T-helper 2 cell treated with Interferon-gamma antibody and Interleukin-4, amounts not matched to agents 5 μg/mL and 100 μg/mL, for 36 hours (primary cell): ENCODE data around the gene HACD2.

ENCODE experiments used
- DNase-seq: peaks from one replicate; pipeline ENCODE4 v3.0.0; 2021; ENCODE audit warnings: low spot score
- H3K27ac Mint-ChIP-seq: one replicate; pipeline ENCODE4 v1.8.0; 2021; ENCODE audit warnings: mild to moderate bottlenecking, mixed read lengths
- H3K27me3 Mint-ChIP-seq: one replicate; pipeline ENCODE4 v1.8.0; 2021; ENCODE audit warnings: low read depth, mixed read lengths
- H3K36me3 Mint-ChIP-seq: one replicate; pipeline ENCODE4 v1.8.0; 2021; ENCODE audit warnings: low read depth, mixed read lengths
- H3K4me1 Mint-ChIP-seq: one replicate; pipeline ENCODE4 v1.8.0; 2021; ENCODE audit warnings: low read depth, mixed read lengths
- H3K4me3 Mint-ChIP-seq: one replicate; pipeline ENCODE4 v1.8.0; 2022; ENCODE audit warnings: mild to moderate bottlenecking, moderate library complexity, mixed read lengths
- H3K9me3 Mint-ChIP-seq: one replicate; pipeline ENCODE4 v1.8.0; 2021; ENCODE audit warnings: mixed read lengths

HACD2 gene

GRCh38 chr3:123571264-123571972, 13.4 kb downstream of the HACD2 start:
- no peak for DNase-seq
- peaks cover 5% of the 10 kb centered on the region for H3K36me3 Mint-ChIP-seq
- H3K4me1 Mint-ChIP-seq: peaks cover 8% of the 10 kb centered on the region
- no peaks in the 10 kb centered on the region for H3K27me3 Mint-ChIP-seq
- H3K27ac Mint-ChIP-seq: no peak overlapping the region
- no peak overlapping the region for H3K4me3 Mint-ChIP-seq
- H3K9me3 Mint-ChIP-seq: no peaks in the 10 kb centered on the region

DNA sequence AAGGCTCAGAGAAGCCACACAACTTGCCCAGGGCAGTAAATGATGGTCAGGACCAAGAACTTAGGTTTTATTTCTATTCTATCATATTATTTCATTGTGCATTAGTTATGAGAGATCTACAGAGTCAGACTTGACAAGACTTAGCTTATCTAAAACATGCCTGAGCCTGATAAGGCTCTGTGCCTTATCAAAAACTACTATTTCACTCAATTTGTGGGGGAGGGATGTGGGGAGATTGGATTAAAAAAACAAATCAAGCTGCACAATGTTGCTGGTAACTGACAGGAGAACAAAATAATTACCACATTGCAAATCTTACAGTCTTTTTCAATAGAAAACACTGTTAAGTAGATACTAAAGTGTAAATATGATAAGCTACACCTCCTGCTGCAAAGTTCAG, 16.0 kb downstream of the HACD2 start:
- H3K27ac Mint-ChIP-seq: no peak overlapping the region
- H3K36me3 Mint-ChIP-seq: peaks cover 5% of the 10 kb centered on the region
- no peaks in the 10 kb centered on the region for H3K27me3 Mint-ChIP-seq
- no peak for DNase-seq
- peaks cover 2% of the 10 kb centered on the region for H3K4me1 Mint-ChIP-seq
- no peaks in the 10 kb centered on the region for H3K9me3 Mint-ChIP-seq
- H3K4me3 Mint-ChIP-seq: no peak overlapping the region

GRCh38 chr3:123568034-123568433, 16.8 kb downstream of the HACD2 start:
- Mint-ChIP-seq H3K27ac (no peak overlapping the region), H3K36me3 (peaks cover 5% of the 10 kb centered on the region), H3K27me3 (no peaks in the 10 kb centered on the region), H3K9me3 (no peaks in the 10 kb centered on the region), H3K4me3 (no peak overlapping the region), H3K4me1 (peaks cover 2% of the 10 kb centered on the region)
- DNase-seq: no peak

DNA sequence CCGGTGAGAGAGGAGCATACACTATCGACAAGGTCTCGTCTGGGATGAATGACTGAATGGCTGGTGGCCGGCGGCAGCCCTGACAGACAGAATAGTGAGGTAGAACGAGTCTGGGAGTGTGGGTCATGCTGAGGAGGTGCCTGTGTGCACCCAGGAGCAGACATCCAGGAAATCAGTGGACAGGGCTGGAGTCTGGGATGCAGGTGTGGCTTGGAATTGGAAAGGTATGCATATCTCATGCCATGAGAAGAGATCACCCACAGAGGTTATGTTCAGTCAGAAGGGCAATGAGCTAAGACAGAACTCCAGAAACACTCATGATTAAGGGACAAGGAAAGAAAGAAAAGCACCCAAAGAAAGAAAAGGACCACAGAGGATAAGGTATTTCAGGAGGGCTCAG, 20.8 kb downstream of the HACD2 start:
- DNase-seq: no peak
- Mint-ChIP-seq H3K9me3 (no peaks in the 10 kb centered on the region), H3K4me3 (no peak overlapping the region), H3K27ac (no peak overlapping the region), H3K36me3 (no peaks in the 10 kb centered on the region), H3K27me3 (no peaks in the 10 kb centered on the region), H3K4me1 (no peaks in the 10 kb centered on the region)

- DNase-seq: no peak
- Mint-ChIP-seq H3K4me1 (no peaks in the 10 kb centered on the region), H3K4me3 (no peak overlapping the region), H3K27ac (no peak overlapping the region), H3K9me3 (no peaks in the 10 kb centered on the region), H3K27me3 (no peaks in the 10 kb centered on the region), H3K36me3 (no peaks in the 10 kb centered on the region)
Observed at GRCh38 chr3:123562547-123562946, 22.3 kb downstream of the HACD2 start.

DNA sequence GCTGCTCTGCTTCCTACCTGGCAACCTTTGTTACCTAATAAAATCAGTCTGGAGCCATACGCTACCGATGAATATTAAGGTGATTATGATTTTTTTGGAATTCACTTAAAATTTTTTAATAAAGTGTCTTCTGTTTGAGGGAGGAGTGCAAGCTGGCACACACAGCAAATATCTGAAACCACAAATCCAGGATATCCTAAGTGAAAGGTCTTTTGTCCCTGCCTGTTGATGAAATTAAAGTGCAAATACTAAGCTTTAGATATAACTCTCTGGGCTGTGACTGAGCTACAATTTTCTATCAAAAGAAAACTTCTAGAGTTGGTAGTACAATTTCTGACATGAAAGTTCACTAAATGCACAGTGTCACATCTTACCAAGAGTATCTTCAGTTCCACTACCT, 23.7 kb downstream of the HACD2 start:
- no peak for DNase-seq
- Mint-ChIP-seq H3K4me1 (no peaks in the 10 kb centered on the region), H3K27me3 (no peaks in the 10 kb centered on the region), H3K27ac (no peak overlapping the region), H3K4me3 (no peak overlapping the region), H3K36me3 (peaks cover 2% of the 10 kb centered on the region), H3K9me3 (no peaks in the 10 kb centered on the region)

- H3K27me3 Mint-ChIP-seq: no peaks in the 10 kb centered on the region
- no peak overlapping the region for H3K4me3 Mint-ChIP-seq
- no peak for DNase-seq
- H3K4me1 Mint-ChIP-seq: no peaks in the 10 kb centered on the region
- peaks cover 4% of the 10 kb centered on the region for H3K36me3 Mint-ChIP-seq
- H3K9me3 Mint-ChIP-seq: peaks cover 8% of the 10 kb centered on the region
- H3K27ac Mint-ChIP-seq: no peak overlapping the region
Observed at GRCh38 chr3:123559040-123559861, 25.6 kb downstream of the HACD2 start.

DNA sequence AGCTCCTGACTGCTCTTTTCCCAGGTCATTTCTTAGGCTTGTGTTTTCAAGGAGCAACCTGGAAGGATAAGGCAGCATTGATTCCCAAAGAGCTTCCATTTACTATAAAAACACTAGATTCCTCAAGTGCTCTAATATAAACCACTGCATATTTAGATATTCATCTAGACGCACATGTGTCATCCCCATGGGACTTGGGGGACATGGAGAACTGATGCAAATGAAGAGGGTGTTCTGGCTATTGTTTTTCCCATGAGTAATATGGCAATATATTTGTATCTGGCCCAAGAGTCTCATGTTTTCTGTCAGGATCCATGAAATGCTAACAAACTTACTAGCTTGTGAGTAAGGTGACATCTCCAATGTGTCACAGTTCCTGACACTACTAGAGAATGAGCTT, 31.3 kb downstream of the HACD2 start:
- H3K9me3 Mint-ChIP-seq: peaks cover 16% of the 10 kb centered on the region
- no peaks in the 10 kb centered on the region for H3K27me3 Mint-ChIP-seq
- no peak overlapping the region for H3K27ac Mint-ChIP-seq
- peaks cover 19% of the 10 kb centered on the region for H3K36me3 Mint-ChIP-seq
- H3K4me1 Mint-ChIP-seq: no peaks in the 10 kb centered on the region
- no peak overlapping the region for H3K4me3 Mint-ChIP-seq
- no peak for DNase-seq

GRCh38 chr3:123552768-123553167, 32.1 kb downstream of the HACD2 start:
- H3K9me3 Mint-ChIP-seq: peaks cover 16% of the 10 kb centered on the region
- H3K36me3 Mint-ChIP-seq: peaks cover 19% of the 10 kb centered on the region
- H3K4me1 Mint-ChIP-seq: no peaks in the 10 kb centered on the region
- no peak overlapping the region for H3K27ac Mint-ChIP-seq
- no peaks in the 10 kb centered on the region for H3K27me3 Mint-ChIP-seq
- no peak for DNase-seq
- no peak overlapping the region for H3K4me3 Mint-ChIP-seq

DNA sequence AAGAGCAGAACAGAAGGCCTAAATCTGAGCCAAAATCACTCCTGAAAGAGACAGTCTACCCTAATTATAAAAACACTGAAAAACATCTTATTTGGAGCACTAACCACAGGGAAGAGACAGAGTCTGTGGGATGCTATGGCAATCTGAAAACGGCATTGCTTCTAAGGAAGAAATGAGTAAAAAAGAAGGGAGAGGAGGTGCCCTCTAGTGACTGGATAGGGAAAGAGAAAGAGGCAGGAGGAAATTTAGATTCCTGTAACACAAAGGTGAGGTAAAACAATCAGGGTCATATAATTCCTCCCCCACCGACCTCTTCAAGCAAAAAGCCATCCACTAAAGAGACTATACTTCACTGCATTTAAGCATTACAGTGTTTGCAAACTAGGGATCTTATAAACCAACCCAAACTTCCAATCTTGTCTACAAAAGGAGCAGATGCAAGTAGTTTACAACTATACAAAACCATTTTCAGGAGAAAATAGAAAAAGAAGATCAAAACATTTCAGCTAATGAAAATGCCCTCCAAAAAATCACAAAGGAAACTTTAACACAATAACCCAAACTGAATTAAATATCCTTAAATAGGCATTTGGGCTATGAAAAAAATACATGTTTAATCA, 32.6 kb downstream of the HACD2 start:
- DNase-seq: no peak
- H3K36me3 Mint-ChIP-seq: peaks cover 19% of the 10 kb centered on the region
- no peaks in the 10 kb centered on the region for H3K4me1 Mint-ChIP-seq
- H3K27me3 Mint-ChIP-seq: no peaks in the 10 kb centered on the region
- H3K9me3 Mint-ChIP-seq: peaks cover 16% of the 10 kb centered on the region
- no peak overlapping the region for H3K4me3 Mint-ChIP-seq
- no peak overlapping the region for H3K27ac Mint-ChIP-seq

DNA sequence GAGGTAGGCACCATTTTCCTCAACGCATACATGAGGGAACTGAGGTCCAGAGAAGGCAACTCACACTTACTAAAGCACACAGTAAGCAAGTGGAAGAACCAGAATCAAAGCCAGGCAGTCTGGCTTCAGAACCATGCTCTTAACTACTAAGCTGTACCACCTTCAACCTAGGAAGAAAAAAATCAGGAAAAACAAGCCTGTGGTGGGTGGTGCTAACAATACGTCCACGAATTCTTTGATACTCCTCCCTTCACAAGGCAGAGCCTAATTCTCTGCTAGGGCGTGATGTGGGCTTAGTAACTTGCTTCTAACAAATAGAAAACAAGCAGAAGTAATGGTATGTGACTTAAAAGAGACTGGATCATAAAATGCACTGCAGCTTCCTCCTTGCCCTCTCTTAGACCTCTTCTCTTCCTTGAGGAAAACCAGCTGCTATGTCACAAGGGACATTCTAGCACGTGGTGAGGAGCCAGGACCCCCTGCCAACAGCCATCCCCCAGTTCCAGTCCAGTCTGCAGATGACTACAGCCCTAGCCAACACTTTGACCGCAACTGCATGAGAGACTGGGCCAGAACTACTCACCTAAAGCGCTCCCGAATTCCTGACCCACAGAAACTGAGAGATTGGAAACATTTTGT, 36.9 kb downstream of the HACD2 start:
- peaks cover 8% of the 10 kb centered on the region for H3K9me3 Mint-ChIP-seq
- no peak for DNase-seq
- H3K4me1 Mint-ChIP-seq: no peaks in the 10 kb centered on the region
- H3K27me3 Mint-ChIP-seq: no peaks in the 10 kb centered on the region
- no peak overlapping the region for H3K4me3 Mint-ChIP-seq
- H3K36me3 Mint-ChIP-seq: peaks cover 14% of the 10 kb centered on the region
- no peak overlapping the region for H3K27ac Mint-ChIP-seq

DNA sequence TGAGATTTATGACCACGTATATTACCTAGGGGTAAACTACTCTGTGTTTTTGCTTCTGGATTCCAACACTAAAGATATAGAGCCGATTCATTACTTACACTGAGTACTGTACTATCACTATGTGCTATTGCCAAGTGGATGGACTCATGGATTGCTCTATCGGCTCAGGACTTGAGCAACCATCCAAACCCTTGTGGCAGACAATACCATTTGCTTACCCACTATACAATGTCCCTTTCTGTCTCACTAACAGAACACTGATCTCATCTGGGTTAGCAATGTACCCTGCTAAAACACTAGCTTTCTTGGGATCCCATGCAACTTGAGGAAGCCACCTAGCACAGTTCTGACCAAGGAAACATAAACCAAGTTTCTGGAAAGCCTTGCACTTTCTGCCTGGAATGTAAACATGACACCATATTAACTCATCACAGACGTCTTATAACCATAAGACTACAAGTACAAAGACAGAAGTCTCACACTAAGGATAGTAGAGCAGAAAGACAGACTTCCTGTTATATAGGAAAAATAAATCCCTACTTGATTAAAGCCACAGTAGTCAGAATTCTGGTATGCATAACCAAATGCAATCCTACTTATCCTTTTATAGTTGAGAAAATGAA, 38.6 kb downstream of the HACD2 start:
- no peak overlapping the region for H3K4me3 Mint-ChIP-seq
- no peaks in the 10 kb centered on the region for H3K27me3 Mint-ChIP-seq
- H3K36me3 Mint-ChIP-seq: peaks cover 8% of the 10 kb centered on the region
- DNase-seq: no peak
- no peak overlapping the region for H3K27ac Mint-ChIP-seq
- no peaks in the 10 kb centered on the region for H3K9me3 Mint-ChIP-seq
- no peaks in the 10 kb centered on the region for H3K4me1 Mint-ChIP-seq

GRCh38 chr3:123543950-123544349, 40.9 kb downstream of the HACD2 start:
- no peak overlapping the region for H3K4me3 Mint-ChIP-seq

More at GRCh38 chr3:123543950-123544349, 40.9 kb downstream of the HACD2 start:
- Mint-ChIP-seq H3K27me3 (no peaks in the 10 kb centered on the region), H3K4me1 (peaks cover 6% of the 10 kb centered on the region), H3K27ac (no peak overlapping the region), H3K36me3 (no peaks in the 10 kb centered on the region), H3K9me3 (no peaks in the 10 kb centered on the region)
- DNase-seq: no peak
